SK-N-SH (cell line): ENCODE data around the gene SLC13A2. TPM values are rescaled to one million over a fixed set of nuclear protein-coding genes. Genes with fewer than 3 reads are reported as not detected.

Source experiments
- CTCF ChIA-PET: fragments of 300-600, 350-600 bp; formaldehyde crosslinking; extraction: SDS; loops from one replicate; lab custom pipeline; 2021; lab: Yijun Ruan, JAX
- POLR2A ChIA-PET: fragments of 350-600 bp; sonication (Branson Sonifier 250); formaldehyde crosslinking; extraction: SDS; loops from one replicate; lab custom pipeline; 2020; ENCODE audit warnings: antibody characterized with exemption, inconsistent platforms; lab: Yijun Ruan, JAX
- DNase-seq: peaks from one replicate; pipeline ENCODE4 v3.0.0; 2012
- H2AFZ ChIP-seq: fragments of 200-600 bp; sonication (generic); 2 replicates; pipeline ENCODE4 v1.8.1; 2016; ENCODE audit warnings: antibody characterized with exemption, mild to moderate bottlenecking, low read depth
- H3F3A ChIP-seq: fragments of 200-600 bp; sonication (generic); replicated peaks from 2 replicates; pipeline ENCODE3; 2016; ENCODE audit warnings: antibody characterized with exemption, mild to moderate bottlenecking; ENCODE audit not compliant: insufficient read depth
- H3K27ac ChIP-seq, 2 experiments: fragments of 200-500 bp in 1 of 2; fragments of 200-600 bp in 1 of 2; sonication (Bioruptor generic) in 1 of 2; sonication (generic), shearing (Covaris generic) in 1 of 2; 2 replicates each; pipeline versions ENCODE4 v1.5.1 to v1.6.1; 2014 to 2016; ENCODE audit warnings: low read depth in 2 of 2, inconsistent platforms in 1 of 2, low read length in 1 of 2, mild to moderate bottlenecking in 1 of 2, mixed read lengths in 1 of 2
- H3K27me3 ChIP-seq: fragments of 200-600 bp; sonication (generic), shearing (Covaris generic); 2 replicates; pipeline ENCODE4 v1.6.1; 2016; ENCODE audit warnings: mixed run types; ENCODE audit not compliant: insufficient read depth
- H3K36me3 ChIP-seq, 2 experiments: fragments of 200-500 bp in 1 of 2; fragments of 200-600 bp in 1 of 2; sonication (Bioruptor generic) in 1 of 2; sonication (generic) in 1 of 2; replicated peaks in 1 of 2; 2 replicates each; pipeline versions ENCODE3 to v1.5.1; 2014 to 2016; ENCODE audit warnings: low read length in 1 of 2, mild to moderate bottlenecking in 1 of 2; ENCODE audit not compliant: insufficient read depth in 2 of 2, control insufficient read depth in 1 of 2
- H3K4me1 ChIP-seq, 2 experiments: fragments of 200-500 bp in 1 of 2; fragments of 200-600 bp in 1 of 2; sonication (Bioruptor generic) in 1 of 2; sonication (generic), shearing (Covaris generic) in 1 of 2; 2 replicates each; pipeline versions ENCODE4 v1.5.1 to v1.6.1; 2014 to 2016; ENCODE audit warnings: low read depth in 1 of 2, low read length in 1 of 2, mixed run types in 1 of 2; ENCODE audit not compliant: insufficient read depth in 2 of 2, control insufficient read depth in 1 of 2
- H3K4me2 ChIP-seq: fragments of 200-600 bp; sonication (generic), shearing (Covaris generic); 2 replicates; pipeline ENCODE4 v1.6.1; 2017; ENCODE audit warnings: mixed run types
- H3K4me3 ChIP-seq, 2 experiments: fragments of 200-500 bp in 1 of 2; fragments of 200-600 bp in 1 of 2; sonication (Bioruptor generic) in 1 of 2; sonication (generic), shearing (Covaris generic) in 1 of 2; 2 replicates each; pipeline versions ENCODE4 v1.5.1 to v1.8.1; 2014 to 2016; ENCODE audit warnings: low read depth in 2 of 2, inconsistent platforms in 1 of 2, low read length in 1 of 2, mild to moderate bottlenecking in 1 of 2, mixed read lengths in 1 of 2, moderate library complexity in 1 of 2
- H3K79me2 ChIP-seq: fragments of 200-600 bp; sonication (generic); 2 replicates; pipeline ENCODE4 v1.8.1; 2017; ENCODE audit warnings: mild to moderate bottlenecking; ENCODE audit not compliant: insufficient read depth
- H3K9ac ChIP-seq: fragments of 200-600 bp; sonication (generic); 2 replicates; pipeline ENCODE4 v1.6.1; 2017; ENCODE audit warnings: mixed run types
- H3K9me2 ChIP-seq: fragments of 200-600 bp; sonication (generic); 2 replicates; pipeline ENCODE4 v1.6.1; 2017; ENCODE audit warnings: mixed run types
- H3K9me3 ChIP-seq: fragments of 200-600 bp; sonication (generic); 2 replicates; pipeline ENCODE4 v1.6.1; 2017; ENCODE audit warnings: mixed run types, mild to moderate bottlenecking, moderate library complexity
- H4K20me1 ChIP-seq: fragments of 200-600 bp; sonication (generic); 2 replicates; pipeline ENCODE4 v1.6.1; 2017; ENCODE audit warnings: mild to moderate bottlenecking, mixed run types; ENCODE audit not compliant: insufficient read depth
- CTCF ChIP-seq: fragments of 200-600 bp; sonication (generic); IDR thresholded peaks from 2 replicates; pipeline ENCODE4 v1.6.1; 2017; ENCODE audit warnings: antibody characterized with exemption, mild to moderate bottlenecking, moderate library complexity
- FOSL2 ChIP-seq: IDR thresholded peaks from 2 replicates; pipeline ENCODE4 v1.4.0; 2012; ENCODE audit warnings: low read depth, mild to moderate bottlenecking, moderate library complexity, borderline replicate concordance
- MXI1 ChIP-seq: IDR thresholded peaks from 2 replicates; pipeline ENCODE4 v1.6.1; 2012; ENCODE audit warnings: mild to moderate bottlenecking, low read depth, low read length, improper control_type of control experiment
- NRF1 ChIP-seq: IDR thresholded peaks from 2 replicates; pipeline ENCODE4 v1.6.1; 2012; ENCODE audit warnings: low read depth, mild to moderate bottlenecking, low read length
- PBX3 ChIP-seq: IDR thresholded peaks from 2 replicates; pipeline ENCODE4; 2012
- RCOR1 ChIP-seq: fragments of 150-350 bp; IDR thresholded peaks from 2 replicates; pipeline ENCODE4 v1.6.1; 2017; ENCODE audit warnings: antibody characterized with exemption, low read length
- RXRA ChIP-seq: IDR thresholded peaks from 2 replicates; pipeline ENCODE4 v1.4.0; 2012; ENCODE audit warnings: low read depth, mild to moderate bottlenecking, borderline replicate concordance
- SMC3 ChIP-seq: IDR thresholded peaks from 2 replicates; pipeline ENCODE4 v1.6.1; 2012; ENCODE audit warnings: low read depth, low read length, improper control_type of control experiment
- TAF1 ChIP-seq: IDR thresholded peaks from 2 replicates; pipeline ENCODE4 v1.6.1; 2012; ENCODE audit warnings: low read depth, mild to moderate bottlenecking, low read length, moderate library complexity, borderline replicate concordance
- TCF12 ChIP-seq: IDR thresholded peaks from 2 replicates; pipeline ENCODE4 v1.4.0; 2012
- TEAD4 ChIP-seq: IDR thresholded peaks from 2 replicates; pipeline ENCODE4 v1.4.0; 2012; ENCODE audit warnings: mild to moderate bottlenecking, borderline replicate concordance; ENCODE audit not compliant: insufficient read depth
- USF1 ChIP-seq: IDR thresholded peaks from 2 replicates; pipeline ENCODE4 v1.4.0; 2012; ENCODE audit warnings: low read depth, borderline replicate concordance
- USF2 ChIP-seq: fragments of 150-350 bp; IDR thresholded peaks from 2 replicates; pipeline ENCODE4 v1.6.1; 2017; ENCODE audit warnings: antibody characterized with exemption, low read length, low read depth, borderline replicate concordance
- whole genome bisulfite sequencing: methylation state at CpG from one replicate; pipeline ENCODE4 v1.1.6; 2017; ENCODE audit warnings: low lambda C conversion rate; 5-methylcytosine and 5-hydroxymethylcytosine counted together
- polyA plus RNA-seq, 3 experiments: library from polyadenylated mRNA; depleted of rRNA; stranded (reverse); fragments of >200 nt; gene quantifications; 2 replicates each; pipeline ENCODE4 v1.2.3, GENCODE V29; 2012

The SLC13A2 gene
- polyA plus RNA-seq, 1 of the 3 experiments (the other 2 are of a cell fraction): not detected

- no peak for TF ChIP-seq PBX3
Measured at GRCh38 chr17:28544402-28545140, 71.1 kb downstream of the SLC13A2 start (continued).

- H3K9me3 ChIP-seq: no peaks in the 10 kb centered on the region
- TF ChIP-seq TCF12 (no peak), MXI1 (no peak), RCOR1 (no peak), TEAD4 (no peak)
- no peak for DNase-seq
- 55% methylated on average over 2 of the region's 2 CpGs for WGBS
- no peaks in the 10 kb centered on the region for H3K79me2 ChIP-seq
- no peaks in the 10 kb centered on the region for H3K9me2 ChIP-seq
- no peaks in the 10 kb centered on the region; the same call in 1 of the 2 replicates for H4K20me1 ChIP-seq
- H3K36me3 ChIP-seq: peaks cover 0 to 17% of the 10 kb centered on the region in 2 experiments
- H3F3A ChIP-seq: no peaks in the 10 kb centered on the region
- H3K4me1 ChIP-seq: peaks cover 0 to 12% of the 10 kb centered on the region in 2 experiments; a peak in 2 of 4 replicates
- H3K27me3 ChIP-seq: no peaks in the 10 kb centered on the region
- ChIA-PET CTCF (interaction anchor here (1.6 to 4.4 kb wide), 2 partner anchors 11 to 42 kb away, joined by 4 to 47 read pairs; no protein-coding TSS in a partner anchor), POLR2A (no interaction called here)
- no peak overlapping the region for H3K27ac ChIP-seq
- no peak overlapping the region for H3K4me2 ChIP-seq
- no peak overlapping the region for H3K4me3 ChIP-seq
- H3K9ac ChIP-seq: no peak overlapping the region
- no peak overlapping the region for H2AFZ ChIP-seq
Measured at GRCh38 chr17:28545141-28545503, 71.7 kb downstream of the SLC13A2 start.

GRCh38 chr17:28545787-28546415, 72.5 kb downstream of the SLC13A2 start:
- POLR2A ChIA-PET: no interaction called here
- no peak overlapping the region for H3K9ac ChIP-seq
- TF ChIP-seq TEAD4 (no peak), FOSL2 (no peak), USF1 (no peak), RXRA (no peak), CTCF (no peak), RCOR1 (no peak), SMC3 (no peak), USF2 (no peak), NRF1 (no peak), TAF1 (no peak)
- no peak for DNase-seq
- H3K4me3 ChIP-seq: no peak overlapping the region
- H3K27me3 ChIP-seq: no peaks in the 10 kb centered on the region
- H3K27ac ChIP-seq: no peak overlapping the region
- H2AFZ ChIP-seq: no peak overlapping the region
- no peaks in the 10 kb centered on the region for H3K9me2 ChIP-seq
- H3K79me2 ChIP-seq: peaks cover 2% of the 10 kb centered on the region; the same call in 1 of the 2 replicates
- H3K4me2 ChIP-seq: no peak overlapping the region
- 81% methylated on average over 5 of the region's 6 CpGs for WGBS
- H3K36me3 ChIP-seq: peaks cover 0 to 17% of the 10 kb centered on the region in 2 experiments
- H3K4me1 ChIP-seq: peaks cover 0 to 19% of the 10 kb centered on the region in 2 experiments; a peak in 2 of 4 replicates
- peaks cover 6% of the 10 kb centered on the region for H4K20me1 ChIP-seq
- CTCF ChIA-PET: interaction anchor here (1.0 to 7.0 kb wide), 9 partner anchors 12 to 66 kb away, joined by 3 to 87 read pairs (median 6); partner anchors contain the start of genes FOXN1, RSKR and SPAG5
- no peaks in the 10 kb centered on the region for H3F3A ChIP-seq
- no peaks in the 10 kb centered on the region for H3K9me3 ChIP-seq
